ENCODE results near the gene PRRT2.

- TF ChIP-seq CTCF (IDR thresholded peaks at IDR 0.05) (peak; percentile 41), RARB (CRISPR knock-in tag; IDR thresholded peaks at IDR 0.05) (no peak), MAZ (IDR thresholded peaks at IDR 0.05; ENCODE audit: borderline replicate concordance, low read depth, low read length) (no peak), CBX8 (IDR thresholded peaks at IDR 0.05) (no peak), POLR2A (IDR thresholded peaks at IDR 0.05; ENCODE audit: low read length) (no peak), CEBPB (IDR thresholded peaks at IDR 0.05) (no peak), HDAC2 (IDR thresholded peaks at IDR 0.05) (no peak), GATA3 (IDR thresholded peaks at IDR 0.05; ENCODE audit: borderline replicate concordance) (no peak), SMC3 (IDR thresholded peaks at IDR 0.05) (peak; percentile 41), RAD21 (conservative IDR thresholded peaks at IDR 0.05 in 1 of 2, IDR thresholded peaks at IDR 0.05 in 1 of 2) (peak; percentile 50 to 61; a peak in 3 of 5 replicates), CHD4 (IDR thresholded peaks at IDR 0.05; ENCODE audit: borderline replicate concordance) (no peak), EP300 (IDR thresholded peaks at IDR 0.05) (no peak), FOSL2 (IDR thresholded peaks at IDR 0.05) (no peak), FOSL2 (CRISPR knock-in tag; IDR thresholded peaks at IDR 0.05) (no peak)
- TF ChIP-seq, protein P1, sequence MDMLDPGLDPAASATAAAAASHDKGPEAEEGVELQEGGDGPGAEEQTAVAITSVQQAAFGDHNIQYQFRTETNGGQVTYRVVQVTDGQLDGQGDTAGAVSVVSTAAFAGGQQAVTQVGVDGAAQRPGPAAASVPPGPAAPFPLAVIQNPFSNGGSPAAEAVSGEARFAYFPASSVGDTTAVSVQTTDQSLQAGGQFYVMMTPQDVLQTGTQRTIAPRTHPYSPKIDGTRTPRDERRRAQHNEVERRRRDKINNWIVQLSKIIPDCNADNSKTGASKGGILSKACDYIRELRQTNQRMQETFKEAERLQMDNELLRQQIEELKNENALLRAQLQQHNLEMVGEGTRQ (IDR thresholded peaks at IDR 0.05), result no peak
Measured at GRCh38 chr16:29819506-29819905, 7.5 kb downstream of the PRRT2 start.
